WI38 (cell line): Measurements from ENCODE around the gene TIE1.

Experiments used
- H3K4me3 ChIP-seq: 2 replicates; pipeline ENCODE4 v1.5.1; 2011; ENCODE audit warnings: low read depth, mild to moderate bottlenecking, control low read depth, low read length
- TF ChIP-seq, protein P1 (sequence below): IDR thresholded peaks from 2 replicates; pipeline ENCODE4 v1.5.1; 2012; ENCODE audit warnings: low read depth, mild to moderate bottlenecking, control low read depth, low read length

The TIE1 gene

DNA sequence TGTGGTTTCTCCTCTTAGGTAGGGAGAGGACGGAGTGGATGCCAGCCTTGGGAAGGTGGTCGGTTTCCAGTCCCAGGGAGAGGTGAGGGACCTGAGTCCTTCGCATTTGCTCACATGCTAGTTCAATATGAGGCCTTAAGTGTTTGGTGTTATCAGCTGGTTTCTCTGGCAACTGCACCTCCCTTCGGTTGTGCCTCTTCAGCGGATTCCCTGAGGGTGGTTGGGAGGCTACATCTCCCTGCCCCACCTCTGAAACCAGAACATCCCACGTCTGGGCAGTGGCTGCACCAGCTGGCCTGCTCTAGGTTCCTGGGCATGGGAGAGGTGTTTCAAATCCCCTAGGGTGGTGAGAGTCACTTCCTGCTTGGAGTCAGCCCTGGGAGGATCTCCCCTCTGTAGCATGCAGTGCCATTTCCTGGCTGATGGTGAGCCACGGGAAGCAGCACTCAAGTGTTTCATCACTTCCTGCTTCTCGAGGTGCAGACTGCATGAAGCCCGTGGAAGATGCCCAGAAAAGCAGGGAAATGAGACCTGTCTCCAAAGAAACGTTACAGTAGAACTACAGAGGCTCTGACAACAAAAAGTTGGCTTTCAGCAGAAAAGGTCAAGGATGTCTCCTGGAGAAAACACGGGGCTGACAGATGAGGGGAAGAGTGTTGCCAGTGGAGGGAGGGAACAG is 26.5 kb upstream of the TIE1 start:
- H3K4me3 ChIP-seq, result no peak overlapping the region
- TF ChIP-seq, protein P1, sequence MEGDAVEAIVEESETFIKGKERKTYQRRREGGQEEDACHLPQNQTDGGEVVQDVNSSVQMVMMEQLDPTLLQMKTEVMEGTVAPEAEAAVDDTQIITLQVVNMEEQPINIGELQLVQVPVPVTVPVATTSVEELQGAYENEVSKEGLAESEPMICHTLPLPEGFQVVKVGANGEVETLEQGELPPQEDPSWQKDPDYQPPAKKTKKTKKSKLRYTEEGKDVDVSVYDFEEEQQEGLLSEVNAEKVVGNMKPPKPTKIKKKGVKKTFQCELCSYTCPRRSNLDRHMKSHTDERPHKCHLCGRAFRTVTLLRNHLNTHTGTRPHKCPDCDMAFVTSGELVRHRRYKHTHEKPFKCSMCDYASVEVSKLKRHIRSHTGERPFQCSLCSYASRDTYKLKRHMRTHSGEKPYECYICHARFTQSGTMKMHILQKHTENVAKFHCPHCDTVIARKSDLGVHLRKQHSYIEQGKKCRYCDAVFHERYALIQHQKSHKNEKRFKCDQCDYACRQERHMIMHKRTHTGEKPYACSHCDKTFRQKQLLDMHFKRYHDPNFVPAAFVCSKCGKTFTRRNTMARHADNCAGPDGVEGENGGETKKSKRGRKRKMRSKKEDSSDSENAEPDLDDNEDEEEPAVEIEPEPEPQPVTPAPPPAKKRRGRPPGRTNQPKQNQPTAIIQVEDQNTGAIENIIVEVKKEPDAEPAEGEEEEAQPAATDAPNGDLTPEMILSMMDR, result no peak

DNA sequence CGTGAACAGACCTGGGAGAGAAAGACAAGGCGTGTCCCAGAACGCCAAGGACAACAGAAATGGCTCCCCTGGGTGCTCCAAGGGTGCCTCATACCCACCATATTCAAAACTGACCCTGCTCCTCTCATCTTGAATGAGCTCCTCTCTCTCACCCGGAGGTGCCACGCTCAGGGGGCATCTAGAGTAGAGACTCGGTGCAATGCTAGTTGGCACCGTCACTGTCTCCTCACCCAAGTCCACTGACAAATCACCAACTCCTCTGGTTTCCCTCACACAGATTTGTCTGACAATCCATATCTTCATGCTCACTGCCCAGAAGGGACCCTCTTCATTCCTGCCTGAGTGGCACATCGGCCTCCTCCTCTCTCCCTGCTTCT is 26.0 kb upstream of the TIE1 start:
- no peak overlapping the region for H3K4me3 ChIP-seq
- TF ChIP-seq, protein P1, result no peak

DNA sequence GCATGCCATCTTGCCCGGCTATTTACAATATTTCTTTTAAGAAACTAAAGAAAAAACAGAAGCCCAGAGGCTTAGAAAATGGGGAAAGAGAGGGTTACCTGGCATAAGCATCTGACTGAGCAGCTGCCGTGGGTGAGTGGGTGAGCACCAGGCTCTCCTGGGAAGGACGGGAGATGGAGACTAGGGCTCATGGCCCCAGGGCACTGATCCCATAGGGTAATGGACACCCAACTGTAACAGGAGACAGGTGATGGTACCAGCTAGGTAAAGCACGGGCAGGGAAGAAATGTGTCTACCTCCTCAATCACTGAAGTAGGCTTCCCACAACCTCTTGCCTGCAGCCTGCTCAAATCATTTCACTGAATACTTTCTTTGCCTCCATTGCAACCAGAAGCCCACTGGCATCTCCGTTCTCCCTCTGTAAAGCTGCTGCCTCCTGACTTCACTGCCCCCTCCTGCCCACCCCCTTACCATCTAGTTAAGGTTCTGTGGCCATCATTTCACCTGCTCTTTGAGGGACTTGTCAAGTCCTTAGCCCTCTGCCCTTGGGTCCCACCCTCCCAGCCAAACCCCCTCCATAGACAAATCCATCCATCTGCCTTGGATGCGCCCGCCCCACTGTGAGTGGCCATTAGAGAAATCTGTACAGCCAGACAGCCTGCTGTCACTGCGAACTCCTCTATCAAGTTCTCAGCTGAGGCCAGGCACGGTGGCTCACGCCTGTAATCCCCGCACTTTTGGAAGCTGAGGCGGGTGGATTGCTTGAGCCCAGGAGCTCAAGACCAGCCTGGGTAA is 24.8 kb upstream of the TIE1 start:
- TF ChIP-seq, protein P1, result no peak

DNA sequence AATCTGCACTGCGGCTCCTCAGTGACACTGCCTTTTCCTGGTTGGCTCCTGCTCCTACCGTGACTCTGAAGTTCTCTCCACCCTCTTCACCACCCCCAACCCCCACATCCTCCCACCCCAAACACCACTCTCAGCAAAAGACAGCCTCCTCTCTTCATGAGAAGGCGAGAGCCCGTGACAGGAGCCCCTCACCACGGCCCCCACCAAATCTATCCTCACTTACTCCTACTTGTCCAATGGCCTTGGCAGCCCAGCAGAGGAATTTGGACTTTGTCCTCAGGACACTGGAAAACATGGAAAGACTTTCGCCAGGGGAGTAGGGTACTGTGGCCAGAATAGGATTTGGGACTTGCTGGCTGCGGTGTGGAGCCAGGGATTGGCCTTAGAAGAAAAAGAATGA is 24.1 kb upstream of the TIE1 start:
- TF ChIP-seq, protein P1, result no peak
- no peak overlapping the region for H3K4me3 ChIP-seq

More for the DNA sequence above, 24.8 kb upstream of the TIE1 start:
- H3K4me3 ChIP-seq, result no peak overlapping the region

DNA sequence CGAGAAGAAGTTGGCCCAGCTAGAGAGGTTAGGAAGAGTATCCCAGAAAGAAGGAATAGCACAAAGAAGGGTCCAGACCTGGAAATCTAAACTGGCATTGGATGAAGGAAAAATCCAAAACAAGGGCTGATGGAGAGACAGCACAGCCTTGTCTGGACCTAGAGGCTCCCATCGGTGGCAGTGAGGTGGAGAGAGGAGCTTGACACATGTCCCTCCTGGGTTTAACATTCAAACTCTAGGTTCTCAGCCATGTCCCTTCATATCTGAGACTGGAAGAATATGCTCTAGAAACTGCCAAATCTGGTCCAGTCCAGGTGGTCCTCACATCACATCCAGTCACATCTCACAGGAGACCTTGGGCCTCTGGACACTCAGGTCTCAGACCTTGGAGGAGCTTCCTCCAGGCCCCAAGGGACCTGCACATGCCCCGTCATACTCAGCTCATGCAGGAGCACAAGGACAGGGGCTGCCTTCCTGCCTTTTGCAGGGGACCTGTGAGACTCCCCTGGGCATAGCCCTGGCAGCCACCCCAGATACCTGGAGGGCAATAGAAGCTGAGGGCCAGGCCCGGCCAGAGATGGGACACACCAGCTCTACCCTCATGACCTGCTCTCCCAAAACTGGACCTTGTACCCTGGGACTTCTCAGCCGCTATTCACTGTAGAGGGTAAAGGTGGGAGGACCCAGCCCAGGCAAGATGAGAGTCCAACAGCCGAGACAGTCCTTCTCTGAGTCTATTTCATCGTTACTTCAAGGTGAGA is 23.5 kb upstream of the TIE1 start:
- TF ChIP-seq, protein P1, result no peak
- H3K4me3 ChIP-seq, result no peak overlapping the region

DNA sequence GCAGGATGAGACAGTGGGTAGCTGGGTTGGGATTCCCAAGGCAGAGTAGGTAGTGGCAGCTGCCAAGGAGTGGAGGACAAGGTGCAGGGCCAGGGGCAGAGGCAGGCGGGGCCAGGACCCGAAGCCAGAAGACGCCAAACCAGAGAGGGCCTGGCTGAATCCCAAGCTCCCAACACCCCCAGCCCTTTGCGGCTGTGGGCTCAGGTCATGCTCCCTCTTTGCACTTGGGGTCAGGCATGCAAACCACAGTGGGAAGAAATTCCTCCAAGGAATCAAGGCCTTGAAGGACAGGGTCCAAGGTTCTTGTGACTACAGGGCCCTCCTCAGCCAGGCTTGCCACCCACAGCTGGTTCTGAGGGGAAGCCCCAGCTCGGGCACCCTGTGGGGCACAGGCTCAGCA is 21.6 kb upstream of the TIE1 start:
- TF ChIP-seq, protein P1, result no peak
- H3K4me3 ChIP-seq, result no peak overlapping the region

DNA sequence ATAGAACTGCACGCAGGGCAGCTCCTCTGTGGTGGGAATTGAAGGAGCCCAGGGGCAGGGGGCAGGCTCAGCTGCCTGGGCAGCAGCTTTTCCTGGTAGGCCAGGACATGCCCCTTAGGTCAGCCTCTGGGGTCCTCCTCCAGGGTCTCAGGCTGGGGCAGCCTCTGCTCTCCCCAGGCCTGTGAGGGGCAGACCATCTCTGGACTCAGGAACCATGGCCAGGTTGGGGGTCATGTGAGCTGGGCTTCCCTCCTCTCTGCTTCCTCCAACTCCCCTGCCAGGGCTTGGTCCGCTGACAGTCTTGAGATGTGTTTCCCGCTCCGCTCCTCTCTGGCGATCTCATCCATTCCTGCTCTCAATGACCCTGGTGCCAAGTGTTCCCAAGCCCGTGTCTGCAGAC is 21.1 kb upstream of the TIE1 start:
- no peak overlapping the region for H3K4me3 ChIP-seq
- TF ChIP-seq, protein P1, result no peak
